Psoas muscle (tissue), 8 donors: ENCODE data around the gene HAPLN2. TPM values are rescaled to one million over a fixed set of nuclear protein-coding genes. Genes with fewer than 3 reads are reported as not detected.

Source experiments
- ATAC-seq, 4 donors: fragments of 200-7000 bp; cut with Tn5 transposase; one replicate each; pipeline ENCODE4 v1.9.1; 2020; ENCODE audit warnings: moderate library complexity in 3 of 4, mild to moderate bottlenecking in 2 of 4
- DNase-seq, 2 donors: peaks; one replicate each; pipeline ENCODE4 v3.0.0-alpha.2; 2020
- H3K27ac ChIP-seq: fragments of 200-600 bp; one replicate; pipeline ENCODE4 v1.8.0; 2022
- H3K27me3 ChIP-seq, 3 donors: fragments of 200-600 bp in 1 of 3; one replicate each; pipeline versions ENCODE4 v1.6.1 to v1.8.0; 2013 to 2022; ENCODE audit warnings: low read length in 2 of 3, mild to moderate bottlenecking in 2 of 3, moderate library complexity in 1 of 3; ENCODE audit not compliant: insufficient read depth in 3 of 3
- H3K36me3 ChIP-seq, 2 donors: fragments of 200-600 bp in 1 of 2; one replicate each; pipeline versions ENCODE4 v1.6.1 to v1.8.0; 2013 to 2022; ENCODE audit warnings: low read depth in 1 of 2, mild to moderate bottlenecking in 1 of 2, moderate library complexity in 1 of 2; ENCODE audit not compliant: insufficient read depth in 1 of 2
- H3K4me1 ChIP-seq: fragments of 200-600 bp; one replicate; pipeline ENCODE4 v1.8.0; 2022
- H3K4me3 ChIP-seq: fragments of 200-600 bp; one replicate; pipeline ENCODE4 v1.8.0; 2022; ENCODE audit warnings: mild to moderate bottlenecking
- H3K9me3 ChIP-seq: fragments of 200-600 bp; one replicate; pipeline ENCODE4 v1.8.0; 2022
- CTCF ChIP-seq: fragments of 200-600 bp; IDR thresholded peaks from one replicate; pipeline ENCODE4 v1.8.0; 2022; ENCODE audit warnings: antibody characterized with exemption
- WGBS, 3 donors: extraction: QIAGEN DNeasy Blood & Tissue Kit; methylation state at CpG; one replicate each; pipeline versions ENCODE4 v1.1.6 to v1.1.7; 2013; 5-methylcytosine and 5-hydroxymethylcytosine counted together
- intact Hi-C, 2 donors: fragments of 100-400 bp; cut with DNase I; formaldehyde crosslinking; loops; one replicate each; pipeline versions ENCODE4 v1.11.0 to v1.14.2; 2022
- polyA plus RNA-seq, 3 donors: library from polyadenylated mRNA; stranded (reverse); fragments of 200-250 nt; gene quantifications; one replicate each; pipeline ENCODE4 v1.2.3, GENCODE V29; 2013
- total RNA-seq, 4 donors: library from RNA; stranded (reverse); fragmentation: NEBNext Ultra II Directional in 2 of 4; extraction: Animal tissue kit (Norgen Biotek cat#: 25700) in 2 of 4; gene quantifications; one replicate each; pipeline versions ENCODE4 v1.2.1 to v1.2.4, GENCODE V29; 2021 to 2023
- donor health status: healthy with polysubstance abuse.
- donor health status: DM: no; HTN: no; CAD: no; lungs with moderate emphysema.
- donor health status: Bipolar disorder and iron deficiency.
- donor health status: healthy.
- donor health status: DM: yes; HTN: yes; CAD: no.
- donor health status: DM: no; HTN: no; CAD: no.
- donor health status: DM: no; HTN: no; CAD: no.
- donor health status: DM: yes; HTN: yes; CAD: no.

The HAPLN2 gene
- total and polyA plus RNA-seq, 7 donors = 0.28 to 2.2 (median 0.61) TPM

- H3K9me3 ChIP-seq = no peaks in the 10 kb centered on the region
- H3K27me3 ChIP-seq = no peaks in the 10 kb centered on the region
- H3K4me3 ChIP-seq = no peak overlapping the region
- H3K4me1 ChIP-seq = peaks cover 19% of the 10 kb centered on the region
- H3K36me3 ChIP-seq = peaks cover 14 to 53% of the 10 kb centered on the region in 2 donors
- TF ChIP-seq CTCF = no peak
- no peak overlapping the region for H3K27ac ChIP-seq
- intact Hi-C loops = loop anchor here in 1 of 2 donors (5.0 kb wide), 1 partner anchor 87 kb away; no protein-coding TSS in a partner anchor
- no peak for ATAC-seq
- 84 to 88% (median 84%) methylated on average over 4 of the region's 4 CpGs for WGBS, 3 donors
- DNase-seq = no peak
These were observed 20.3 kb upstream of the HAPLN2 start for GRCh38 chr1:156598731-156599432.

GRCh38 chr1:156599811-156600210, 19.4 kb upstream of the HAPLN2 start:
- 70 to 90% (median 78%) methylated on average over 3 of the region's 3 CpGs for WGBS, 3 donors
- intact Hi-C loops = loop anchor here in 1 of 2 donors (5.0 kb wide), 2 partner anchors 88 to 148 kb away; no protein-coding TSS in a partner anchor
- H3K36me3 ChIP-seq = peaks cover 11 to 44% of the 10 kb centered on the region in 2 donors
- no peaks in the 10 kb centered on the region for H3K9me3 ChIP-seq
- H3K27ac ChIP-seq = no peak overlapping the region
- ATAC-seq (peak; percentile 15 to 41 (median 26)), DNase-seq (no peak)
- no peaks in the 10 kb centered on the region for H3K27me3 ChIP-seq
- peak overlapping the region; percentile 95 for H3K4me3 ChIP-seq
- TF ChIP-seq CTCF = no peak
- H3K4me1 ChIP-seq = peaks cover 19% of the 10 kb centered on the region

GRCh38 chr1:156600733-156601121, 18.5 kb upstream of the HAPLN2 start:
- H3K27me3 ChIP-seq = no peaks in the 10 kb centered on the region
- intact Hi-C loops = loop anchor here in 1 of 2 donors (5.0 kb wide), 1 partner anchor 148 kb away; no protein-coding TSS in a partner anchor
- H3K4me3 ChIP-seq = peak overlapping the region; percentile 95
- H3K4me1 ChIP-seq = peaks cover 19% of the 10 kb centered on the region
- 2 to 3% (median 3%) methylated on average over 13 of the region's 13 CpGs for WGBS, 3 donors
- peak overlapping the region; percentile 92 for H3K27ac ChIP-seq
- no peak for DNase-seq
- H3K36me3 ChIP-seq = peaks cover 7 to 35% of the 10 kb centered on the region in 2 donors
- no peaks in the 10 kb centered on the region for H3K9me3 ChIP-seq
- TF ChIP-seq CTCF = no peak
- peak; percentile 18 to 55 (median 45) for ATAC-seq

GRCh38 chr1:156601122-156601830, 17.9 kb upstream of the HAPLN2 start, which contains the start of gene GPATCH4:
Gene GPATCH4, minus strand, starts transcription at chr1:156601479.
- Histone ChIP-seq H3K36me3 (peaks cover 5 to 29% of the 10 kb centered on the region in 2 donors), H3K27ac (peak within 1 kb of the TSS; percentile 92), H3K27me3 (no peaks in the 10 kb centered on the region), H3K4me3 (peak within 1 kb of the TSS; percentile 95), H3K9me3 (no peaks in the 10 kb centered on the region), H3K4me1 (peaks cover 19% of the 10 kb centered on the region)
- DNase-seq = peak; percentile 73 to 81
- WGBS, 3 donors = 0 to 1% (median 0%) methylated on average over 35 of the region's 35 CpGs
- TF ChIP-seq CTCF = no peak
- intact Hi-C loops = loop anchor here in 1 of 2 donors (5.0 kb wide), 1 partner anchor 149 kb away; no protein-coding TSS in a partner anchor
- peak; percentile 82 to 93 (median 86) for ATAC-seq
